GM12878 (cell line): ENCODE data around the gene TOGARAM1. TPM values are rescaled to one million over a fixed set of nuclear protein-coding genes. Genes with fewer than 3 reads are reported as not detected.

Experiments used
- CBX3 ChIP-seq: fragments of 200-600 bp; sonication (generic); IDR thresholded peaks from 2 replicates; pipeline ENCODE4 v1.6.1; 2016; ENCODE audit warnings: low read depth, borderline replicate concordance
- CEBPB ChIP-seq, 2 experiments: fragments of 150-350 bp in 1 of 2; IDR thresholded peaks; 2 replicates each; pipeline ENCODE4 v1.6.1; 2012 to 2014; ENCODE audit warnings: low read depth in 2 of 2, low read length in 2 of 2, borderline replicate concordance in 1 of 2, inconsistent platforms in 1 of 2
- CHD2 ChIP-seq: IDR thresholded peaks from 2 replicates; pipeline ENCODE4 v1.6.1; 2011; ENCODE audit warnings: low read depth, low read length, improper control_type of control experiment, borderline replicate concordance
- DPF2 ChIP-seq: fragments of 450-650 bp; IDR thresholded peaks from 2 replicates; pipeline ENCODE4 v1.6.1; 2017; ENCODE audit warnings: mild to moderate bottlenecking
- E2F8 ChIP-seq: fragments of 450-650 bp; IDR thresholded peaks from 2 replicates; pipeline ENCODE4 v1.6.1; 2018; ENCODE audit warnings: mild to moderate bottlenecking, low read depth, moderate library complexity; ENCODE audit not compliant: partially characterized antibody
- ESRRA ChIP-seq: IDR thresholded peaks from 2 replicates; pipeline ENCODE4 v1.6.1; 2012; ENCODE audit warnings: mild to moderate bottlenecking, low read length, improper control_type of control experiment
- FOXK2 ChIP-seq: fragments of 450-650 bp; IDR thresholded peaks from 2 replicates; pipeline ENCODE4 v1.6.1; 2017; ENCODE audit warnings: mild to moderate bottlenecking, moderate library complexity
- HSF1 ChIP-seq: fragments of 150-350 bp; IDR thresholded peaks from 2 replicates; pipeline ENCODE4 v1.6.1; 2014; ENCODE audit warnings: mild to moderate bottlenecking, low read depth, low read length
- IRF4 ChIP-seq: IDR thresholded peaks from 2 replicates; pipeline ENCODE4 v1.6.1; 2011; ENCODE audit warnings: low read depth, low read length
- JUNB ChIP-seq: IDR thresholded peaks from 2 replicates; pipeline ENCODE4 v1.6.1; 2016; ENCODE audit warnings: antibody characterized with exemption, mild to moderate bottlenecking
- JUND ChIP-seq: IDR thresholded peaks from 2 replicates; pipeline ENCODE4 v1.6.1; 2012; ENCODE audit warnings: low read depth, mild to moderate bottlenecking, low read length, improper control_type of control experiment, moderate library complexity
- NFIC ChIP-seq: IDR thresholded peaks from 2 replicates; pipeline ENCODE4 v1.6.1; 2012; ENCODE audit warnings: low read depth, mild to moderate bottlenecking, inconsistent platforms, low read length, moderate library complexity
- NFYB ChIP-seq: IDR thresholded peaks from 2 replicates; pipeline ENCODE4 v1.6.1; 2011; ENCODE audit warnings: low read depth, mild to moderate bottlenecking, low read length, improper control_type of control experiment, moderate library complexity; ENCODE audit not compliant: insufficient read depth
- PBX3 ChIP-seq: IDR thresholded peaks from 2 replicates; pipeline ENCODE4 v1.6.1; 2011; ENCODE audit warnings: mild to moderate bottlenecking, low read depth, low read length, moderate library complexity; ENCODE audit not compliant: insufficient replicate concordance
- POLR2A ChIP-seq: IDR thresholded peaks from 2 replicates; pipeline ENCODE4 v1.6.1; 2011; ENCODE audit warnings: low read depth, mild to moderate bottlenecking, low read length
- RBBP5 ChIP-seq: fragments of 200-600 bp; sonication (generic); conservative IDR thresholded peaks from 2 replicates; pipeline ENCODE4 v1.6.1; 2016
- RELA ChIP-seq: fragments of 450-650 bp; IDR thresholded peaks from 2 replicates; pipeline ENCODE4 v1.8.0; 2014; ENCODE audit warnings: borderline replicate concordance; ENCODE audit not compliant: partially characterized antibody
- RELB ChIP-seq: fragments of 450-650 bp; IDR thresholded peaks from 2 replicates; pipeline ENCODE4 v1.6.1; 2017; ENCODE audit warnings: low read depth, mild to moderate bottlenecking, moderate library complexity
- SMAD1 ChIP-seq: fragments of 450-650 bp; IDR thresholded peaks from 2 replicates; pipeline ENCODE4 v1.6.1; 2018; ENCODE audit warnings: mild to moderate bottlenecking, low read depth; ENCODE audit not compliant: partially characterized antibody
- STAT1 ChIP-seq: fragments of 450-650 bp; conservative IDR thresholded peaks from 2 replicates; pipeline ENCODE4 v1.6.1; 2014; ENCODE audit warnings: antibody characterized with exemption, mild to moderate bottlenecking
- YY1 ChIP-seq: IDR thresholded peaks from 2 replicates; pipeline ENCODE4 v1.6.1; 2011; ENCODE audit warnings: low read depth, mild to moderate bottlenecking, low read length
- ZBTB33 ChIP-seq: fragments of 450-650 bp; IDR thresholded peaks from 2 replicates; pipeline ENCODE4 v1.6.1; 2017; ENCODE audit warnings: mild to moderate bottlenecking
- ZNF217 ChIP-seq: fragments of 450-650 bp; IDR thresholded peaks from 2 replicates; pipeline ENCODE4 v1.6.1; 2017; ENCODE audit warnings: antibody characterized with exemption, mild to moderate bottlenecking
- polyA plus RNA-seq, 11 experiments: library from polyadenylated mRNA; depleted of rRNA in 4 of 11; unstranded in 6 of 11; stranded (reverse) in 5 of 11; fragments of >200 nt; fragmentation: Nextera tagmentation in 4 of 11; fragmentation: Illumina TruSeq in 1 of 11; extraction: Ambion mirVana in 4 of 11; extraction: Trizol in 1 of 11; gene quantifications; 1 replicate in 1 of 11; 2 replicates in 10 of 11; pipeline versions ENCODE4 v1.2.1 to v1.2.3, GENCODE V29; 2011 to 2016; ENCODE audit warnings: inconsistent platforms in 2 of 11, missing spikeins in 2 of 11, low read depth in 1 of 11
- total RNA-seq, 4 experiments: library from RNA; depleted of rRNA in 3 of 4; stranded (reverse); fragments of >200 nt in 3 of 4; fragmentation: Illumina TruSeq in 1 of 4; extraction: Trizol in 1 of 4; gene quantifications; 2 replicates each; pipeline versions ENCODE4 v1.2.1 to v1.2.3, GENCODE V29; 2013 to 2021

Gene TOGARAM1
- total and polyA plus RNA-seq, 10 of the 15 experiments (the other 5 are each of a cell fraction or from before 2014, with no cell fraction given) = 2.1 to 14.4 (median 7.2) TPM

GRCh38 chr14:45083976-45084722, 122.2 kb downstream of the TOGARAM1 start, which contains the start of gene PRPF39 (continued):
- no peak for TF ChIP-seq E2F8
- TF ChIP-seq ESRRA = no peak
- TF ChIP-seq YY1 = peak; percentile 68
- no peak for TF ChIP-seq NFYB
- TF ChIP-seq CBX3 = no peak
- TF ChIP-seq NFIC = no peak
- no peak for TF ChIP-seq CHD2
- no peak for TF ChIP-seq RELB
- no peak for TF ChIP-seq SMAD1
- no peak for TF ChIP-seq RELA
- TF ChIP-seq STAT1 = no peak
- TF ChIP-seq ZBTB33 = no peak
- TF ChIP-seq DPF2 = no peak
- TF ChIP-seq ZNF217 = no peak
- 0 out of 2 replicates have a peak, but pooled peaks have one; percentile 39 for TF ChIP-seq IRF4
- TF ChIP-seq HSF1 = no peak
- TF ChIP-seq PBX3 = no peak
- TF ChIP-seq JUNB = no peak
- no peak for TF ChIP-seq CEBPB (IDR thresholded peaks at IDR 0.05; ENCODE audit: borderline replicate concordance in 1 of 2, low read depth in 2 of 2, low read length in 2 of 2)
- no peak for TF ChIP-seq FOXK2
- peak; percentile 99 for TF ChIP-seq POLR2A
- no peak for TF ChIP-seq RBBP5
- no peak for TF ChIP-seq JUND
